ENCODE results near the gene HNF4A.
A peak's percentile ranks its signal among the peaks of the same experiment; 100 is the strongest.
"Not testable (repeated sequence)": the region's sequence is repeated elsewhere in the genome, so short reads cannot be mapped to it uniquely, and the experiment has no call there.

HNF4A gene

GRCh38 chr20:44355498-44356352 is at the start of gene HNF4A:
Gene HNF4A, plus strand, starts transcription at chr20:44355699. Its CDS starts 106 bp downstream, at chr20:44355805.
- DNase-seq: no peak

- DNase-seq: no peak
These were observed 48.6 kb upstream of the HNF4A start for GRCh38 chr20:44306927-44307326.

GRCh38 chr20:44309763-44310663 is 45.5 kb upstream of the HNF4A start:
- DNase-seq: no peak

- peak; percentile 98 for DNase-seq
These were observed 44.5 kb upstream of the HNF4A start, which contains the start of gene FITM2 for GRCh38 chr20:44310664-44311639. Gene FITM2, minus strand, starts transcription at chr20:44311202. Its CDS starts 54 bp downstream, at chr20:44311148.

- no peak for DNase-seq
These were observed 40.6 kb upstream of the HNF4A start for GRCh38 chr20:44314870-44315269.

- no peak for DNase-seq
These were observed 35.6 kb upstream of the HNF4A start for GRCh38 chr20:44319839-44320422.

- DNase-seq: no peak
These were observed 31.2 kb upstream of the HNF4A start for GRCh38 chr20:44324343-44324742.

- DNase-seq: peak; percentile 30
These were observed 28.9 kb upstream of the HNF4A start for GRCh38 chr20:44326391-44327159.

GRCh38 chr20:44327748-44328147 is 27.8 kb upstream of the HNF4A start:
- not testable (repeated sequence) for DNase-seq

GRCh38 chr20:44328428-44328827 is 27.1 kb upstream of the HNF4A start:
- DNase-seq: no peak

- DNase-seq: no peak
These were observed 24.3 kb upstream of the HNF4A start for GRCh38 chr20:44331201-44331600.

- no peak for DNase-seq
These were observed 21.2 kb upstream of the HNF4A start for GRCh38 chr20:44334306-44334705.

- DNase-seq: no peak
These were observed 20.8 kb upstream of the HNF4A start for GRCh38 chr20:44334709-44335108.

- DNase-seq: no peak
These were observed 19.8 kb upstream of the HNF4A start for GRCh38 chr20:44335675-44336074.

- no peak for DNase-seq
These were observed 19.4 kb upstream of the HNF4A start for GRCh38 chr20:44336086-44336485.

GRCh38 chr20:44336725-44337380 is 18.6 kb upstream of the HNF4A start, which contains the start of gene R3HDML:
Gene R3HDML, plus strand, starts transcription at chr20:44337043. Its CDS starts 115 bp downstream, at chr20:44337158.
- DNase-seq: no peak

- DNase-seq: no peak
These were observed 13.3 kb upstream of the HNF4A start for GRCh38 chr20:44342248-44342647.

GRCh38 chr20:44343162-44343675 is 12.3 kb upstream of the HNF4A start:
- no peak for DNase-seq

GRCh38 chr20:44344723-44345122 is 10.8 kb upstream of the HNF4A start:
- DNase-seq: no peak

GRCh38 chr20:44345147-44345546 is 10.4 kb upstream of the HNF4A start:
- DNase-seq: no peak

Measured in activated naive CD4-positive, alpha-beta T cell treated with anti-CD3 and anti-CD28 coated beads, Interleukin-2, amount 50 U/mL, for 16 hours (primary cell).